WTC11 (cell line): ENCODE data around the gene CNFN. TPM values are rescaled to one million over a fixed set of nuclear protein-coding genes. Genes with fewer than 3 reads are reported as not detected.

Source experiments
- ATAC-seq: fragments of 200-7000 bp; cut with Tn5 transposase; 2 replicates; pipeline ENCODE4 v1.10.0; 2021; ENCODE audit warnings: mild to moderate bottlenecking, moderate library complexity
- CTCF ChIA-PET: fragments of 300-600 bp; sonication (Branson Sonifier 250); formaldehyde crosslinking; loops from one replicate; lab custom pipeline; 2021; ENCODE audit warnings: antibody characterized with exemption; lab: Charles Lee
- POLR2A ChIA-PET: fragments of 350-600 bp; sonication (Branson Sonifier 250); formaldehyde crosslinking; loops from one replicate; lab custom pipeline; 2021; ENCODE audit warnings: antibody characterized with exemption; lab: Charles Lee
- DNase-seq: peaks from one replicate; pipeline ENCODE4 v3.0.0; 2021; ENCODE audit warnings: low spot score
- H3K27ac Mint-ChIP-seq: 2 replicates; pipeline ENCODE4 v1.8.0; 2021; ENCODE audit warnings: mixed read lengths
- H3K27me3 Mint-ChIP-seq: 2 replicates; pipeline ENCODE4 v1.8.0; 2021; ENCODE audit warnings: low read depth, mild to moderate bottlenecking, moderate library complexity, mixed read lengths
- H3K36me3 Mint-ChIP-seq: 2 replicates; pipeline ENCODE4 v1.8.0; 2021; ENCODE audit warnings: mixed read lengths
- H3K4me1 Mint-ChIP-seq: 2 replicates; pipeline ENCODE4 v1.8.0; 2022; ENCODE audit warnings: mixed read lengths
- H3K4me3 Mint-ChIP-seq: 2 replicates; pipeline ENCODE4 v1.8.0; 2021; ENCODE audit warnings: mild to moderate bottlenecking, moderate library complexity, mixed read lengths
- H3K9me3 Mint-ChIP-seq: 2 replicates; pipeline ENCODE4 v1.8.0; 2021; ENCODE audit warnings: mixed read lengths
- EMX1 ChIP-seq: fragments of 250-450 bp; sonication (Bioruptor Pico); IDR thresholded peaks from 2 replicates; pipeline ENCODE4 v1.8.0; 2021; ENCODE audit warnings: mild to moderate bottlenecking
- FOXJ3 ChIP-seq: sonication (generic); formaldehyde crosslinking; IDR thresholded peaks from 2 replicates; pipeline ENCODE4 v1.9.0; 2021; ENCODE audit warnings: missing genetic modification reagents, mild to moderate bottlenecking, borderline replicate concordance
- FOXP4 ChIP-seq: sonication (generic); formaldehyde crosslinking; IDR thresholded peaks from 2 replicates; pipeline ENCODE4 v1.8.0; 2022; ENCODE audit warnings: mild to moderate bottlenecking, missing genetic modification reagents
- GTF2I ChIP-seq: fragments of 250-450 bp; sonication (Bioruptor Pico); conservative IDR thresholded peaks from 2 replicates; pipeline ENCODE4 v1.4.0; 2021; ENCODE audit warnings: mild to moderate bottlenecking
- HMGXB4 ChIP-seq: sonication (generic); formaldehyde crosslinking; IDR thresholded peaks from 2 replicates; pipeline ENCODE4 v1.8.1; 2023; ENCODE audit warnings: mild to moderate bottlenecking, moderate library complexity, missing genetic modification reagents
- JAZF1 ChIP-seq: fragments of 250-450 bp; sonication (Bioruptor Pico); IDR thresholded peaks from 2 replicates; pipeline ENCODE4 v1.9.0; 2021; ENCODE audit warnings: moderate library complexity, mild to moderate bottlenecking, inconsistent platforms
- KAT7 ChIP-seq: sonication (generic); formaldehyde crosslinking; IDR thresholded peaks from 2 replicates; pipeline ENCODE4 v1.8.1; 2023; ENCODE audit warnings: missing genetic modification reagents, mild to moderate bottlenecking, borderline replicate concordance
- MAX ChIP-seq: sonication (generic); formaldehyde crosslinking; IDR thresholded peaks from 2 replicates; pipeline ENCODE4 v1.8.0; 2022; ENCODE audit warnings: mild to moderate bottlenecking, missing genetic modification reagents
- RELA ChIP-seq: sonication (generic); formaldehyde crosslinking; IDR thresholded peaks from 2 replicates; pipeline ENCODE4 v1.8.1; 2022; ENCODE audit warnings: missing genetic modification reagents, mild to moderate bottlenecking, borderline replicate concordance
- RORB ChIP-seq: fragments of 250-450 bp; sonication (Bioruptor Pico); IDR thresholded peaks from 2 replicates; pipeline ENCODE4 v1.9.0; 2021; ENCODE audit warnings: mild to moderate bottlenecking
- ZNF121 ChIP-seq: sonication (generic); formaldehyde crosslinking; IDR thresholded peaks from 2 replicates; pipeline ENCODE4 v1.8.0; 2023; ENCODE audit warnings: missing genetic modification reagents
- ZNF263 ChIP-seq: sonication (generic); formaldehyde crosslinking; IDR thresholded peaks from 2 replicates; pipeline ENCODE4 v1.8.1; 2022; ENCODE audit warnings: low read depth, mild to moderate bottlenecking, moderate library complexity, missing genetic modification reagents
- ZNF416 ChIP-seq: fragments of 250-450 bp; sonication (Bioruptor Pico); IDR thresholded peaks from 2 replicates; pipeline ENCODE4 v1.9.0; 2021; ENCODE audit warnings: mild to moderate bottlenecking, inconsistent platforms
- ZNF512 ChIP-seq: sonication (generic); formaldehyde crosslinking; IDR thresholded peaks from 2 replicates; pipeline ENCODE4 v1.8.1; 2022; ENCODE audit warnings: missing genetic modification reagents, borderline replicate concordance
- total RNA-seq: library from RNA; stranded (reverse); gene quantifications from 3 replicates; pipeline ENCODE4 v1.2.3, GENCODE V29; 2021
- TF ChIP-seq, protein P1 (sequence below): fragments of 250-450 bp; sonication (Bioruptor Pico); IDR thresholded peaks from 2 replicates; pipeline ENCODE4 v2.1.2; 2022; ENCODE audit warnings: mild to moderate bottlenecking, moderate library complexity
- TF ChIP-seq, protein P2 (sequence below): sonication (generic); formaldehyde crosslinking; IDR thresholded peaks from 2 replicates; pipeline ENCODE4 v1.8.1; 2022; ENCODE audit warnings: low read depth, missing genetic modification reagents, borderline replicate concordance
- TF ChIP-seq, protein P3 (sequence below): sonication (generic); formaldehyde crosslinking; IDR thresholded peaks from 2 replicates; pipeline ENCODE4 v1.8.1; 2023; ENCODE audit warnings: mild to moderate bottlenecking, missing genetic modification reagents, moderate library complexity
- TF ChIP-seq, protein P4 (sequence below): fragments of 250-450 bp; sonication (Bioruptor Pico); conservative IDR thresholded peaks from 2 replicates; pipeline ENCODE4 v1.9.0; 2021; ENCODE audit warnings: mild to moderate bottlenecking

The CNFN gene
- total RNA-seq, 1 experiment from 2014 or later: 9.6 TPM

DNA sequence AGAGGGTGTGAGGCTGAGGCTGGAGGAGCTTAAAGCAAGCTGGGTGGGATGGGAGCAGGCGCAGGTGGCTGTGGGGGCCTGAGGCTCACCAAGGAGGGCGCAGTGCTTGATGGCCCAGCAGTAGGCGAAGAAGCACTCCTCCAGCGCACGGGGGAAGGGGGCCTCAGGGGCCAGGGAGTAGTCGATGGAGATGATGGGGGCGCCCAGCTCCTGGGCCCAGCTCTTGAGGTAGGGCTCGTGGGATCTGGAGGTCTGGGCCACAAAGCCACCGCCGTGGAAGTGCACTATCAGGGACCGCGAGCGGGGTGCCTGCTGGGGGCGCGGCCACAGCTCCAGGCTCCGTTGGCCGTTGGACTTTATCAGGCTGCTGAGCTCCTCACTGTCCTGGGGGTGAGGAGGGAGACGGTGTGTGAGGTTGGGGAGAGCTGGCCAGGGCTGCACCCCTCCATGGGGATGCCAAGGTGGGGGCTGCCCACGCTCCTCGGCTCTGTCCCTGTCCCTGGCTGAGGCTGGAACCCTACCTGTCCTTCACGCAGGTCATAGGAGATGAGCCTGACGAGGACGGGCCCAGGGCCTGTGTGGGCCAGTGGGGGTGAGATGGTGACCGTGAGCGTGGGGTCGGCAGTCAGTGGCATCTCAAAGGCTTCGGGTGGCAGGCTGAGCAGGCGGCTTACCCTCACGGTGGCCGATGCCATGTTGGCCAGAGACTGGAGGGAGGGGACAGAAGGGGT lies 17.2 kb upstream of the CNFN start:
- POLR2A ChIA-PET: interaction anchor here (1.4 kb wide), 2 partner anchors 11 to 16 kb away, joined by 3 to 4 read pairs; no protein-coding TSS in a partner anchor
- H3K9me3 Mint-ChIP-seq: no peaks in the 10 kb centered on the region
- no peak for TF ChIP-seq ZNF416 (CRISPR knock-in tag)
- no peak for TF ChIP-seq GTF2I (CRISPR knock-in tag)
- no peak for TF ChIP-seq HMGXB4
- no peak for TF ChIP-seq ZNF121 (CRISPR knock-in tag)
- no peak for TF ChIP-seq KAT7 (CRISPR knock-in tag)
- TF ChIP-seq, all 79 proteins: peak for 0

GRCh38 chr19:42406111-42406510 lies 16.0 kb upstream of the CNFN start:
- Mint-ChIP-seq H3K4me1 (peaks cover 12% of the 10 kb centered on the region), H3K27ac (no peak overlapping the region), H3K36me3 (0 out of 2 replicates have a peak, but pooled peaks cover 9% of the 10 kb centered on the region), H3K9me3 (no peaks in the 10 kb centered on the region), H3K4me3 (no peak overlapping the region), H3K27me3 (peaks cover 78% of the 10 kb centered on the region)
- ATAC-seq (no peak), DNase-seq (no peak)
- ChIA-PET CTCF (interaction anchor here (1.1 to 1.5 kb wide), 2 partner anchors 26 to 34 kb away, joined by 4 to 6 read pairs; no protein-coding TSS in a partner anchor), POLR2A (interaction anchor here (1.4 kb wide), 1 partner anchor 17 kb away, joined by 3 read pairs; no protein-coding TSS in a partner anchor)
- TF ChIP-seq ZNF263 (CRISPR knock-in tag) (no peak), RELA (no peak), RORB (CRISPR knock-in tag) (no peak), ZNF121 (CRISPR knock-in tag) (no peak), EMX1 (no peak), JAZF1 (CRISPR knock-in tag) (no peak), ZNF512 (CRISPR knock-in tag) (no peak), MAX (no peak), FOXP4 (CRISPR knock-in tag) (no peak), FOXJ3 (CRISPR knock-in tag) (no peak)
- TF ChIP-seq, protein P1, sequence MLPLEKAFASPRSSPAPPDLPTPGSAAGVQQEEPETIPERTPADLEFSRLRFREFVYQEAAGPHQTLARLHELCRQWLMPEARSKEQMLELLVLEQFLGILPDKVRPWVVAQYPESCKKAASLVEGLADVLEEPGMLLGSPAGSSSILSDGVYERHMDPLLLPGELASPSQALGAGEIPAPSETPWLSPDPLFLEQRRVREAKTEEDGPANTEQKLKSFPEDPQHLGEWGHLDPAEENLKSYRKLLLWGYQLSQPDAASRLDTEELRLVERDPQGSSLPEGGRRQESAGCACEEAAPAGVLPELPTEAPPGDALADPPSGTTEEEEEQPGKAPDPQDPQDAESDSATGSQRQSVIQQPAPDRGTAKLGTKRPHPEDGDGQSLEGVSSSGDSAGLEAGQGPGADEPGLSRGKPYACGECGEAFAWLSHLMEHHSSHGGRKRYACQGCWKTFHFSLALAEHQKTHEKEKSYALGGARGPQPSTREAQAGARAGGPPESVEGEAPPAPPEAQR (CRISPR knock-in tag): no peak
- TF ChIP-seq, protein P2, sequence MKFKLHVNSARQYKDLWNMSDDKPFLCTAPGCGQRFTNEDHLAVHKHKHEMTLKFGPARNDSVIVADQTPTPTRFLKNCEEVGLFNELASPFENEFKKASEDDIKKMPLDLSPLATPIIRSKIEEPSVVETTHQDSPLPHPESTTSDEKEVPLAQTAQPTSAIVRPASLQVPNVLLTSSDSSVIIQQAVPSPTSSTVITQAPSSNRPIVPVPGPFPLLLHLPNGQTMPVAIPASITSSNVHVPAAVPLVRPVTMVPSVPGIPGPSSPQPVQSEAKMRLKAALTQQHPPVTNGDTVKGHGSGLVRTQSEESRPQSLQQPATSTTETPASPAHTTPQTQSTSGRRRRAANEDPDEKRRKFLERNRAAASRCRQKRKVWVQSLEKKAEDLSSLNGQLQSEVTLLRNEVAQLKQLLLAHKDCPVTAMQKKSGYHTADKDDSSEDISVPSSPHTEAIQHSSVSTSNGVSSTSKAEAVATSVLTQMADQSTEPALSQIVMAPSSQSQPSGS (CRISPR knock-in tag): no peak
- TF ChIP-seq, protein P3, sequence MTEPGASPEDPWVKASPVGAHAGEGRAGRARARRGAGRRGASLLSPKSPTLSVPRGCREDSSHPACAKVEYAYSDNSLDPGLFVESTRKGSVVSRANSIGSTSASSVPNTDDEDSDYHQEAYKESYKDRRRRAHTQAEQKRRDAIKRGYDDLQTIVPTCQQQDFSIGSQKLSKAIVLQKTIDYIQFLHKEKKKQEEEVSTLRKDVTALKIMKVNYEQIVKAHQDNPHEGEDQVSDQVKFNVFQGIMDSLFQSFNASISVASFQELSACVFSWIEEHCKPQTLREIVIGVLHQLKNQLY (CRISPR knock-in tag): no peak
- TF ChIP-seq, protein P4, sequence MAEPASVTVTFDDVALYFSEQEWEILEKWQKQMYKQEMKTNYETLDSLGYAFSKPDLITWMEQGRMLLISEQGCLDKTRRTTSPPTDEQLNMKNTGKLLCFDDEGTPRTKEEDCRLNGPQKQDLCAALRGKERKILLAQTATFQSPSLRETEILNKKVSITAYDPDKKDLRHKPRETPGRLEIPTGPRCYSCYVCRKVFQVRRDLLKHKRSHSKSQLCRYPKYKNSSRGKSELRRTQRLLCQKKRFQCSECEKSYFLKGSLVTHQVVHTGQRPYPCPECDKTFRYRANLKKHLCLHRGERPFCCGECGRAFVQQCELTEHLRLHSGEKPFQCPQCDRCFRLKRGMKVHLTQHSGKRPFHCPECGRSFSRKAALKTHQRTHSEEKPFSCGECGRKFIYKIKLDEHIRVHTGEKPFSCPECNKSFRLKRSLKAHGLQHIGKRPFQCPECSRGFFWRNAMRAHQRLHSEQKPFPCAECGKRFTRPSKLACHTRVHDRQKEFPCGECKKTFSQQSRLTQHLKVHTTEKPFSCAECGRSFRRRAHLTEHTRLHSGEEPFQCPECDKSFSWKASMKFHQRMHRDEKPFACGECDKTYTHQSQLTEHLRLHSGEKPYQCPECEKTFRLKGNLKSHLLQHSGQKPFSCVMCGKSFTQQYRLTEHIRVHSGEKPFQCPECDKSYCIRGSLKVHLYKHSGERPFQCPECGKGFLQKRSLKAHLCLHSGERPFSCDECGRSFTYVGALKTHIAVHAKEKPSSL: no peak

More for the DNA sequence above, 17.2 kb upstream of the CNFN start:
- no peak for ATAC-seq
- CTCF ChIA-PET: interaction anchor here (1.1 to 1.5 kb wide), 3 partner anchors 27 to 33 kb away, joined by 3 to 6 read pairs (median 4); no protein-coding TSS in a partner anchor
- peaks cover 15% of the 10 kb centered on the region for H3K4me1 Mint-ChIP-seq
- peaks cover 86% of the 10 kb centered on the region for H3K27me3 Mint-ChIP-seq
- no peak overlapping the region for H3K27ac Mint-ChIP-seq
- H3K4me3 Mint-ChIP-seq: no peak overlapping the region
- H3K36me3 Mint-ChIP-seq: 0 out of 2 replicates have a peak, but pooled peaks cover 9% of the 10 kb centered on the region
- DNase-seq: no peak
